GM19023 (cell line): ENCODE measurements around the gene MRPS22.
"Not testable (repeated sequence)": the region's sequence is repeated elsewhere in the genome, so short reads cannot be mapped to it uniquely, and the experiment has no call there.

Experiments used
- ATAC-seq: cut with Tn5 transposase; IDR thresholded peaks from one replicate; pipeline ENCODE4 v1.9.1; 2021; ENCODE audit warnings: mild to moderate bottlenecking, moderate library complexity; ENCODE audit not compliant: unreplicated experiment

MRPS22 gene

DNA sequence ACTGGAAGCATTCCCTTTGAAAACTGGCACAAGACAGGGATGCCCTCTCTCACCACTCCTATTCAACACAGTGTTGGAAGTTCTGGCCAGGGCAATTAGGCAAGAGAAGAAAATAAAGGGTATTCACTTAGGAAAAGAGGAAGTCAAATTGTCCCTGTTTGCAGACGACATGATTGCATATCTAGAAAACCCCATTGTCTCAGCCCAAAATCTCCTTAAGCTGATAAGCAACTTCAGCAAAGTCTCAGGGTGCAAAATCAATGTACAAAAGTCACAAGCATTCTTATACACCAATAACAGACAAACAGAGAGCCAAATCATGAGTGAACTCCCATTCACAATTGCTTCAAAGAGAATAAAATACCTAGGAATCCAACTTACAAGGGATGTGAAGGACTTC lies 9.1 kb upstream of the MRPS22 start:
- ATAC-seq, result not testable (repeated sequence)

DNA sequence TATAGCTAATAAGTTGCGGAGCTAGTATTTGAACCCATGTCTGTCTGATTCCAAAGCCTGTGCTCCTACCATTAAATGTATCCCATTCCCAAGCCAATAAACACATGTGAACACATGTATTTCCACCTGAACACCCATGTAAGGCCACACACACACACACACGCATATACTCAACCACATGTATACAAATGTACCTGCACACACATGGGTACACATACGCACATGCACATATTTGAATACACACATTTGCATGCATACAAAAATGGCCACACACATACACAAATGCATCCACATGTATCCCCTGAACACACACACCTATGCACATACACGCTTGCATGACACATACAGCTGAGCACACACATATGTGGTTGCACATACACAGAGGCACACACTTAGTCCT lies 5.4 kb upstream of the MRPS22 start:
- ATAC-seq, result no peak

DNA sequence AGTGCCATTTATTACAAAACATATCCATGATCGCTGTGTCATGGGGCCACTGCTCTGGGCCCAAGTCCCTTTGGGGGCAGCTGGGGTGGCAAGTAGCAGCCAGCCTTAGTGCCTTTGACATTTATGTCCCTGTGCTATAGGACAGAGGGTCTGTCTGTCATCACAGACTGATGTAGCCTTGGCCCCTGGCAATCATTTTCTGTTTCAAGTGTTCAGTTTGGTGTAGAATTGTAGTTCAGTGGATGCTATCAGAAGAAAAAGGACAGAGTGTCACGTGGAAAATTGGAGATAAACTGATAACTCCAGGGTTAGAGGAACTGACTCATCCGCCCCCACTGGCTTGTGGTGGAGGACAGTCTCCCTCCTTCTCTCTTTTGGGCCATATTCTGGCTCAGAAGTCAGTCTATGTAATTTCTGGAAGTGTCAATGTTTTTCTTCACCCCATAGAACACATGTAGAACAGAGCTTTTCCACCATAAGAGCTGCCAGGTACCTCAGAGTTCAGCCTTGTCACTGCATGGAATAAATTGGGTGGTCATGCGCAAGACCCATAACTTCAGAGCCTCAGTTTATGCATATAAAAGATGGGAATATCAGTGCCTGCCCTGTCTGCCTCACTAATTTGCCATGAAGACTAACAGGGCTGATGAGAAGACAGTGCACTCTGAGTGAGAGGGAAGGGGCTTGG lies 4.5 kb upstream of the MRPS22 start:
- ATAC-seq, result no peak

DNA sequence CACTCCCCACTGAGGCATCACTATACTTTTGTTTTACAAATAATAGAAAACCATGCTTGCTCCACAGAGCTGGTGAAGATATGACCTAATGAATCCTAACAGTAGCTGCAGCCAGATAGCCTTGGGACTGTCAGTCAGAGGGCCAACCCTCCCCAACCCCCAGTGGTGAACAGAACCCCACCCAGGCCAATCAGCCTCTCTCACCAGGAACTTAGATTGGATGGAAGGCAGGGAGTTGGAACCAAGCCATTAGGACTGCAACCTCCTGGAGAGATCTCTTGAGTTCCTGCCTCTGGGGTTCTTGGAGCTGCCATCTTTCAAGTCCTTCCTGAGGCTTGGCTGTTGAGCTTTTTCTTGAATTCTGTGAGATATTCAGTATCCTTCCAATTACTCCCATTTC lies 3.0 kb upstream of the MRPS22 start:
- ATAC-seq, result no peak

DNA sequence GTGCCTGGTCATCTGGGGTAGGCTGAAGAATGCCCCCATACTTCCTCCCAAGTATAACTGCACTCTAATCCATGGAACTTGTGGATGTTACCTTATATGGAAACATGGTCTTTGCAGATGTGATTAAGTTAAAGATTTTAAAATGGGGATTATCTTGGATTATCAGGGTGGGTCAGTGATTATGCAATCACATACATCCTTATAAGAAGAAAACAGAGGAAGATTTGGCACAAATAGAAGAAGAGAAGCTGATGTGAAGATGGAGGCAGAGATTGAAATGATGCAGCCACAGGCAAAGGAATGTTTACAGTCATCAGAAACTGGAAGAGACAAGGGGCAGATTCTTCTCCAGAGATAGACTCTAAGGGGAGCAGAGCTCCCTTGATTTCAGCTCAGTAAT lies 1.8 kb upstream of the MRPS22 start:
- ATAC-seq, result no peak

DNA sequence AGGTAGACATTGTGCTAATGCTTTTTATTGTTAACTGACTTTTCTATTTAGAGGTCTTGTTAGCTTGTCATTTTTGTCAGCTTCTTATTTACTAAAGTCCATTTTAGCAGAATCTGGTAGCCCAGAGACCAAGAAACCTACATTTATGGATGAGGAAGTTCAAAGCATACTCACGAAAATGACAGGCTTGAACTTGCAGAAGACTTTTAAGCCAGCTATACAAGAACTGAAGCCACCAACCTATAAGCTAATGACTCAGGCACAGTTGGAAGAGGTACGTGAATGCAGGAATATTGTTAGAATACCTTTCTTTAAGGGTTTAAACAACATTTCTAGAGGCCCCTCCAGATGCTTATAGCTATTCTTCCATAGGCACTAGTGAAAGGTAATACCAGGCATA lies 3.0 kb downstream of the MRPS22 start:
- no peak for ATAC-seq

DNA sequence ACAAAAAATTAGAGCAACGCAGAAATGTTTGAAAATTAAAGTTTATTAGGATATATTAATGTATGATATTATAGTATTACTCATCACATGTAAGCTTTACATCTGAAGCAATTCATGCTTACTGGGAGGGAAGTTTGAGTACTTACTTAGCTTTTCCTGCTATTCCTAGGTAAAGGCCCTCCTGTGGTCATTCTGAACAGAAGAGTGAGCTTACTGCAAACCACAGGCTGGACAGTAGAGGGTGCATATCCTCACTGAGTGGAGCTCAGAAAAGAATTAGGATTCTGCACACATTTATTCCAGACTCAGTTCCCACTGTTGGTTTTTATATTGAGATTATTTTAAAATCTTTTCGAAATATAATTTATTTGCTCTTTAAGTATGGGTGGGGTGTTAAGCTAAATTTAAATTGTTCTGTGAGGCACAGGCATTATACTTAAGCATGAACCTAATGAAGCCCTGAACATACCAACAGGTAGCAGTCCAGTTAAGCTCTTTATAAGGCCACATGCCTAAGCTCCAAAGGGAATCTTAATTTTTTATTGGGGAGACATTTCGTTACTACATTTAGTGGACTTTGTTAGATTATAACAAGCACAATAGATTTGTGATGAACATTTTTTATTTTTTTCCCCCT lies 10.2 kb downstream of the MRPS22 start:
- ATAC-seq, result no peak

DNA sequence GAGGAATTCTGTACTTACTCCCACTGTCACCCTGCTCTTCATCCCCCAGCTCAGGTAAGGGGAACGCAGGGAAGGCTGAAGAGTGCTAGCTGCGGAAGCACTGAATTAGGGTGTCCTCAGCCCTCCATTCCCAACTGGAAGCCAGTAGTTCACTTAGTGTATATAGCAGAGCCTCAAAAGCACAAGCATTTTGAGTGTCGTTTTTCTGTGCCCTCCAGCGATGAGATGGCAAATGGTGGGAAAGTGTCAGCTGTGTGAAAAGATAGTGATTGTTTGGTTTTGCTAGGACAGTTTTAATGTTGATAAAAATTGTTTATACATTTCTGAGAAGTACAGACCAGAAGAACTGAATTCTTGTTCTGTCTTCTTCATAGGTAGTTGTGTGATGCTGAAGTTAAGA lies 10.8 kb downstream of the MRPS22 start:
- no peak for ATAC-seq

DNA sequence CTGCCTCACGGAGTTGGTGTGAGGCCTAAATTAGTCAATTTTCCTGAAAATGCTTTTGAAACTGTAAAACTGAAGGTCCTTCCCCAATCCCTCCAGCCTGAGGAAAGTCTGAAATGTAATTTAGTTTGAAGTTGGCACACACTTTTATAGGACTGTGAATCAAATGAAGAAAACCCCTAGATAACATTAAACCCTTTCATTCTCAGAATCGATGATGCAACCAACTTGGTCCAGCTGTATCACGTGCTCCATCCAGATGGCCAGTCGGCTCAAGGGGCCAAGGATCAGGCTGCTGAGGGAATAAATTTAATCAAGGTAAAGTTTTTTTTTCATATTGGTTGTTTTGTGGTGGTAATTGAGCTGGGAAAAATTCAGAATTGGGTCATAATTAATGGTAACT lies 11.7 kb downstream of the MRPS22 start:
- ATAC-seq, result no peak

DNA sequence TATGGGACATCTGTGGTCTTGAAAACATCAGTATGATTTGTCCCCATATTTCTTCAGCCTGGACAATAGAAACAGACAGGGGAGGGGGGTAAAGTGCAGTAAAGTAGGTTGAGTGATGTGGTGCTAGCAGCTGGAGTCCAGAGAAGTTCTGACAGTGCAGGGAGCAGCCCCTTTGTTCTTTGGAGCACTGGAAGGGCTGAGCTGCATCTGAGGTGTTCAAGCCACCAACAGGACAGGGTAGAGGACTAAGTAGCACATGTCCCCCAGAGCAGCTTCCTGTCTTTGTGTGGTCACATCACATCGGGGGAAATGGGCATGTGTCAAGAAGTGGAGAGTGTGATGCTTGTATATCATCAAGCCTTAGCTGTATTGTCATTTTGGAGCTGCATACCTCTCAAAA lies 12.1 kb downstream of the MRPS22 start:
- no peak for ATAC-seq

DNA sequence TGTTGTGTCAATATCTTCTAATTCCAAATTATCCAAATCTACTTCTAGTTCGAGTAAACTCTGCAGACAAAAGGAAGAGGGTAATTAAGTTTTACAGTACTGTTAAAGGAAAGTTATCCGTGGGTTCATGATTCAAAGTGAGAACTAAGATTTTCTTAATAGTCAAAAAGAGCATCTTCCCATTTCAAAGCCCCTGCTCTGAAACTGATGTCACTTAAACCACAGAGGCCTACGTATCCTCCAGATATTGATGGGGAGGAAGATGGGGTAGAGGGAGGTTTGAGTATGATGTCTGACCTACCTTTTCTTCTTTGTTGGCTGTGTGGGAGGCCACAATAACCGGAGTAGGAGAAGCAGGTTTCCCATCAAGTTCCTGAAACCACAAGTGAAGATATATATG lies 14.1 kb downstream of the MRPS22 start:
- ATAC-seq, result no peak

DNA sequence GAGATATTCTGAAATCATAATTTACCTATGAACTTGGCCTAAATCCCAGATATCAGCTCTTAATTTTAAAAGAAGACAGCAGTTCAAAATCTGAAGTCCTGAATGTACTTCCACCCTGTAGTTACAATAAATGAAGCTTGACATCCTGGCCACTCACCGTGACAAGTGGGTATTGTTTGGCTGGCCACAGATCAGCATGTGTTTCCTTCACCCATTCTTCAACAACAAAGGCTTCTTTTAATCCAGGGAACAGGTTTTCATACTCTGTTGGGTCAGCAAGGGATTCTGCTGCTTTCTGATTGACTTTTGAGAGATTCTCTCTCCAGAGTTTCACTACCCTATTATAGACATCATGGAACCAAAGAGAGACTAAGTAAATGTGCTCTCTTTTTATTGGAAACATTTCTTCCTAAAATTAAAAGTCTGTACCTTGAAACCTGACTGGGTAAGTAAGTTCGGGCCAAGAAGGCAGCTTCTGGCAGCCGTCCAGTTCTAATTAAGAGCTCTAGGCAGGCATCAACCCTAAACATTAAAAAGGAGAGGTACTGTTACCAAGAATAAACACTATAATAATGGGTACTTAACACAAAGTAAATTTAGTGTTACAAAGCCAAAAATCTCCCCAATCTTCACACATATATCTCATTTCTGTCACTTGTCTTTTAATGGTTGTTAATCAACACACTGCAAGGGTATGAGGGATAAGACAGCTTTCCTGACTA lies 15.2 kb downstream of the MRPS22 start:
- ATAC-seq, result no peak

DNA sequence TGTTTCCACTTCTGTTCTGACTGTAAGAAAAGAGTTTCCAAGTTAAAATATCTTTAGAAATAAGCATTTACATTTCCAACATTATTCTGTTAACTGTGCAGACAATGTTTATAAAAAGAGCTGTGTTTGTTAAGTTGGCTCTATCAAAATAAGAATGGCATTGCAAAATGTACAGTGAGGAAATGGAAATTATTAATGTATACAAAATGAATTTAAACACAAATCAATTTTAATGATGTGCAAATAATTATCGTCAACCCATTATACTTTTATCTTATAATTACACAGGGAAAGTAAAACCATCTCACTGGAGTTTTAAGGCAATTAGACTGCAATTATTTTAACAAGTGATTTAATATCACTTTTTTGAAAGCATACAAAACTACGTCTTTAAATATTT lies 17.5 kb downstream of the MRPS22 start:
- ATAC-seq, result no peak

DNA sequence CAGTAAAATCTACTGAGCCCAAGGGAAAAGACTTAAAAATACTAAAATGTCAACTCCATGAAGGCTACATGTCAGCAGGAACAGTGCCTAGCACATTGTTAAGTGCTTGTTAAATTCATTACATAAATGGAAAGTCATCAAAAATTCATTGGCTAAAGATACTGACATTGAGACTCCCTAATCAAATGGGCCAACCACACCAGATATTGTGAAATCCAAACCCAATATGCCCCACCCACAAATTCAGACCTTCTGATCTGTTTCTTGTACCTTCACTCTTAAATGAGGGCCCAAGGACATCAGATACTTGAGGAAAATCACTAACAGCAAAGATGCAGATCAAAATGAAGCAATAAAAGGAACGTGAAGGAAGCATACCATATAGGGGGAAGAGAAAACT lies 20.7 kb downstream of the MRPS22 start:
- no peak for ATAC-seq

DNA sequence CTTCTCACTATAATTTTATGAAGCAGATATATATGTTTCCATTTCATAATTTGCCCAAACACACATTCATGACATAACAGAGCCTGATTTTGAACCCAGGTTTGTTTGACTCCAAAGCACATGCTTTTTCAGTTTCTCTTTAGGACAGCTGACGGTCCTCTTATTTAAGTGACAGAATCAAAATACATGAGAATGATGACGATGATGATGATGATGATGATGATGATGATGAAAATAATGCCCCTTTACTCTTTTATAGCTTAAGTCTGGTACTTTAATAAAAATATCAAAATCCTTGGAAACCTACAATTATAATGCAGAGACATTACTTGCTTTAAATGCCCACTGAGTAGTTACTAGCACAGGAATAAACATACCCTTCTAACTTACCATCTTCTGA lies 30.3 kb downstream of the MRPS22 start:
- no peak for ATAC-seq

DNA sequence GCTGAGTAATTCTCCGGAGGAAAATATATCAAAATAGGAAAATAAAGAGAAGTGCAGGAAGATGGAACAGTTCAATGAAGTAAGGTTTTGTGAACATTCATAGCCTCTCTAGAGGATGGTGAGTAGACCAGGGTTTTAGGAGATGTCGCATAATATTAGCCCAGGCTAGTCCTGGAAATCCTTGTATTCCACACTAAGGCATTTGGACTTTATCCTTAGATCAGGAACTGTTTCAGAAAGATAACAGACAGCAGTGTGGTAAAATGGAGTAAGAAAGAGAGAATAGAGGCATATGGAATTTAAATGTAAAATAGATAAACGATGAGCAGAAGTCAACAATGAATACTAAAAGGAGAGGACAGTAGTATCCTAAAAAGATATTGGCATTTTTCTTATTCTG lies 33.6 kb downstream of the MRPS22 start:
- no peak for ATAC-seq

DNA sequence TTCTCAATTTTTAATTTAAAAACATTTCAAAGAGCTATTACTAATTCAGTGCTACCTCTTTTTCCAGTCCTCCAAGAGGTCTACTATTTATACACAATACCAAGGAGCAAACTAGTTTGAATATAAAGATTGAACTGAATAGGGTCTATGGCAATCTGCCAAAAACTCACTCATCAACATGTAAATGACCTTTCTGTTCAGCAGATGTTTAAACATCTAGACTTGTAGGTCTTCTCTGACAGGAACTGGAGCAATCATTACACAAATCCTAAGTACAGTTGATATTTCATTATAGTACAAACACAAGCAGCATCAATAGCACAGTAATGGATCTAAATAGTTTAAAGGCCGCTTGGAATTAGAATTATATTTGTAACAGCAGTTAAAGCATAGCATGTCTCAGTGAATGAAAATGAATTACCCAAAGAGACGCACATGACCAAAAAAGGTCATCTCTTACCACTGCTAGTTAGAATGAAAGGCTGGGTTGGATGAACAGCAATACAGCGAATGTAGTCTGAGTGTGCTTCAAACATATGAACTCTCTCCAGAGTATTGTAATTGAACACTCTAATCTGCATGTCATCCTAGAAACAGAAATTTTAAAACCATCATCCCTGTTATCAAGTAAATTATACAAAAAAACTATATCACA lies 34.9 kb downstream of the MRPS22 start:
- no peak for ATAC-seq

DNA sequence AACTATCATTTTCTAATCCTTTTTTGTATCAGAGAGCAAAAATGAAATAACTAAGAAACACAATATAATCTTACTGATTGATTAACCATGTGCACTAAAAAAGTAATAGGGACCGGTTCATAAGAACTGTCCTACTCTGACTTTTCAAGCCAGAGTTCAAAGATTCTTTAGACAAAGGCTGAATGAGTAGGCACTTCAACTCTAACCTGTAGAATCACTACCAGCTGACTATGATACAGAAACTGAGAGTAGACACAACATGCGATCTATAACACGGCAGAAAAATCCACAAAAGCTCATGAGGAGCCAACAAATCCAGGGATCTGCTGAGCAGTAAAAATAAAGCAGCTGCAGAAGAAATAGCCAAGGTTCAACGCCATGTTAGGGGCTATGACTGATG lies 36.8 kb downstream of the MRPS22 start:
- no peak for ATAC-seq

DNA sequence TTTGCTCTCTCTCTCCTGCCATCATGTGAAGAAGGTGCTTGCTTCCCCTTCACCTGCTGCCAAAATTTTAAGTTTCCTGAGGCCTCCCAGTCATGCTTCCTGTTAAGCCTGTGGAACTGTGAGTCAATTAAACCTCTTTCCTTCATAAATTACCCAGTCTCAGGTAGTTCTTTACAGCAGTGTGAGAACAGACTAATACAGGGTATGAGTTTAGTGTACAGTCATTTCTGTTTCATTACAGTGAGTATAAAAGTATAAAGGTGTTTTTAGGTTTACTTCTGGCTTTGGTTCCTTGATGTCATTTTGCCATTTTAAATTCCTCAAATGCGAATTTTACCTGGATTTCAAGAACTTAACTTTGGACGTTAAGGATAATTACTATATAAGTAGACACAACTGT lies 38.5 kb downstream of the MRPS22 start:
- ATAC-seq, result not testable (repeated sequence)

DNA sequence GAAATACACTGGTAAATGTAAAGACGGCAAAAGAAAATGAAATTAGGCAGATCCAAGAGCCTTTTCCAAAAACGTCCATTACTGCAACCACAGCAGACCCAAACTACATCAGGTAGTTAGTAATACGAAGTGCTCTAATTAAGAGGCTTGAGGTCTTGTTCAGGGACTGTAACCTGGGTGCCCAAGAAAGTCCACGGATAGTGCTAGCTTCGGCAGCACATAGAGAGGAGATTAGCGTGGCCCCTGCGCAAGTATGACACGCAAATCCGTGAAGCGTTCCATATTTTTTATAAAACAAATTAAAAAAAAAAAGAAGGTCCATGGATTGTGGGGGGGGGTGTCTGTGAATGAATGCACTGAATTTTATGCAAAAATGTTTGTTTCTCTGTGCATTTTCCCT lies 44.3 kb downstream of the MRPS22 start:
- ATAC-seq, result no peak

DNA sequence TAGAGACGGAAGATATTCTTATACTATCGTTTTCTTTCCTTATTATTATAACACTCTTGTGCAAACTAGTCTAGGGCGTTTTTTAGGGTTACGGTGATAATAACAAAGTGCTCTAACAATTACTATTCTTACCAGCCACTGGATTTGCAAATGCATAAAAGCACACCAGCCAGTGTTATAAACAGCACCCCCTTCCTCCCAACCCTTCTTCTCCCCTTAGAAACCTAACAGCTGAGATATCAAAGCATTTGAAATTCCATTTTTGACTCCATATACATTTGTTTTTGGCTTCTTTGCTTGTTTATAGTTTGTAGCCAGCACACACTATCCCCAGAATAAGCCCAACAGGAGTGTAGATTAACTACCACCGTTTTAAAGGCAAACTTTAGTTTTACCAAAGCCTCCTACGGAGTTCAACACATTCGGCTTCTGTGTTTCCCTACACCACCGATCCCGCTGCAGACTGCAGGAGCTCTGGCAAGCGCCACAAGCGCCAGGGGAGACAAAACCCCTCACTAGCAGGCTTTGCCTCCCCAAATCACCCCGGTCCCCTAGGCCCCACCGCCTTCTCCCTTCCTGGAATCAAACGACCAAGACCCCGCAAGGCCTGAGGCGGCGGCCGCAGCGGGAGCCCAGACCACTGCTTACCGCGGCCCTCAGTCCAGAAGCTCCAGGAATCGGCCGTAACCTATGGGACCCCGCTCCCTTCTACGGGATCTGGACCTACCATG lies 45.2 kb downstream of the MRPS22 start:
- peak; percentile 26 for ATAC-seq
